ENCODE data around the gene POMZP3.
"Not testable (repeated sequence)": the region's sequence is repeated elsewhere in the genome, so short reads cannot be mapped to it uniquely, and the experiment has no call there.

Gene POMZP3

GRCh38 chr7:76626989-76627642, at the start of gene POMZP3:
TSS of gene POMZP3 (minus strand) at chr7:76627279. CDS start at chr7:76626064, 1,215 bp downstream.
- not testable (repeated sequence) for DNase-seq

GRCh38 chr7:76675783-76676182, 48.7 kb upstream of the POMZP3 start:
- not testable (repeated sequence) for DNase-seq

GRCh38 chr7:76673346-76673745, 46.3 kb upstream of the POMZP3 start:
- DNase-seq: not testable (repeated sequence)

DNA sequence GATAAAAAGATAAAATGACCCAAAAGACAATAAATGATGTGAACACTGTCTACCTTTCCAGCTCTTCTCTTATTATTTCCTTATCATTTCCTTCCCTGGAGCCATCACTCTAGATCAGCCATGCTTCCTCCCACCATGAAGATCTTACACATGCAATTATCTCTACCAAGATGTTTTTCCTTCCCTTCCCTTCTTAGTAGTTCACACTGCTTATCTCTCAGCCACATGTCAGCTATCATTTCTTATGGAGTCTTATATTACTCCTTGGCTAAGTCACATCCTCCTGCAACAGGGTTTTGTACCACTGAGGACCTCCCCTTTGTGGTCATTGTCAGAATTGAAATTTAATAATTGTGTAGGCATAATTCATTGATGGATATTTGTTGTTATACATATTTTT, 32.1 kb upstream of the POMZP3 start:
- DNase-seq: not testable (repeated sequence)

- DNase-seq: not testable (repeated sequence)
These were observed 29.3 kb upstream of the POMZP3 start for GRCh38 chr7:76656425-76656824.

DNA sequence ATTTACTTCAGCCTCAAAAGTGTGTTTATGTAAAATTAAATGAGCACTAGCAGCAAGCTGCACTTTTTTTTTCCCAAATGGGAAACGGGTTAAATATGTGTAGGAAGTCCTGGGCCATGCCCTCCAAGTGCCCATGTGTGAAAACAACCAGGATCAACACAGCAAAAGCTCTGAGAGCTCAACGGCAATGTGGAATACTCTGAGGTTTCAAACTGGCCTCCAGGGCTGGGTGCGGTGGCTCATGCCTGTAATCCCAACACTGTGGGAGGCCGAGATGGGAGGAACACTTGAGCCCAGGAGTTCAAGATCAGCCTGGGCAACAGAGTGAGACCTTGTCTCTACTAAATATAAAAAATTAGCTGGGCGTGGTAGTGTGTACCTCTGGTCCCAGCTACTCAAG, 15.5 kb upstream of the POMZP3 start:
- not testable (repeated sequence) for DNase-seq

GRCh38 chr7:76637061-76637691, 10.1 kb upstream of the POMZP3 start:
- DNase-seq: not testable (repeated sequence)

- DNase-seq: not testable (repeated sequence)
These were observed 498 bp downstream of the POMZP3 start for GRCh38 chr7:76626581-76626980.

GRCh38 chr7:76619439-76620190, 7.5 kb downstream of the POMZP3 start:
- DNase-seq: not testable (repeated sequence)

- peak in 1 of 2 experiments; percentile 36 for DNase-seq
These were observed 13.3 kb downstream of the POMZP3 start for GRCh38 chr7:76613783-76614182.

DNA sequence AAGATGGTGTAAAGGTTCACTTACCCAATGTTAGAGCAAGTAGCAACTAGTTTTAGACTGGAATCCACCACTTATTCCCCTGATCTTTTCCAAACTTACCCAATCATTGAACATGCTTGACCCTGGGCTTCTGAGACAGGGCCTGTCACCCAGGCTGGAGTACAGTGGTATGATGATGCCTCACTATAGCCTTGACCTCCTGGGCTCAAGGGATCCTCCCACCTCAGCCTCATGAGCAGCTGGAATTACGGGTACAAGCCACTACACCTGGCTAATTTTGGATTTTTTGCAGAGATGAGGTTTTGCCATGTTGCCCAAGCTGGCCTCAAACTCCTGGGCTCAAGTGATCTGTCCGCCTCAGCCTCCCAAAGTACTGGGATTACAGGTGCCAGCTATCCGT, 14.8 kb downstream of the POMZP3 start:
- DNase-seq: not testable (repeated sequence)

DNA sequence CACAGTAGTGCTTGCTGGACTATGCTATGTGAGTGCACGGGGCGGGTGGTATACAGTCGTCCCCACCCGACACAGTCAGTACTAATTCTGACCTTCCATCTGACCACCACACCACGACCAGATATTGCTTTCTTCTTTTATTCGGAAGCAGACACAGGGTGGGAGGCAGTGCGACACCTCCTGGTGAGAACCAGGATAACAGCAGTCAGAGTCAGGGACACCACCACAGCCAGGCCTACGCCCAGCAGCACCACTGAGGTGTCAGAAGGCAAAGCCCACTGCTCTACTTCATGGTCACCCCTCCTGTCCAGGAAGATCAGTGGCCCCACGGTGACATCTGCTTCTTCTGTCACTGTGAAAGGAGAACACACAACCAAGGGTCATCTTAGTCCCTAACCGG, 17.2 kb downstream of the POMZP3 start:
- not testable (repeated sequence) for DNase-seq

DNA sequence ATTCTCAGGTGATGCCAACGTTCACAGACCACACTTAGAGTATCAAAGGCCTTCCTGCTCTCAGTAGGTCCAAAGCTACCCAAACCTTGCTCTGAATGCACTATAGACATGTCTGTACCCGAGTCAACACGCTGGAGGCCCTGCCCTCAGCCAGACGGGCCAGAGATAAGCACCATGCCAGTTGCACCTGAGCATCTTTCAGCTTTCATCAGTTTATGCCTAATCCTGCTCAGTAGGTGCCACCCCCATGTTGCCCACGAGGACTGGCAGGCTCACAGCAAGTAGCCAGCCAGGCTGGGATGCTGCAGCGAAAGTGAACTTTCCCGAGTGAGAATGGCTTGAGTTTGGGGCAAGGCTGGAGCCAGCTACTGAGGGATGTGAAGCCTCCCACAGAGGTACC, 18.6 kb downstream of the POMZP3 start:
- not testable (repeated sequence) for DNase-seq

- not testable (repeated sequence) for DNase-seq
These were observed 21.1 kb downstream of the POMZP3 start for GRCh38 chr7:76606027-76606426.

GRCh38 chr7:76600650-76601049, 26.4 kb downstream of the POMZP3 start:
- not testable (repeated sequence) for DNase-seq

- DNase-seq: not testable (repeated sequence)
These were observed 27.0 kb downstream of the POMZP3 start for GRCh38 chr7:76600116-76600482.

DNA sequence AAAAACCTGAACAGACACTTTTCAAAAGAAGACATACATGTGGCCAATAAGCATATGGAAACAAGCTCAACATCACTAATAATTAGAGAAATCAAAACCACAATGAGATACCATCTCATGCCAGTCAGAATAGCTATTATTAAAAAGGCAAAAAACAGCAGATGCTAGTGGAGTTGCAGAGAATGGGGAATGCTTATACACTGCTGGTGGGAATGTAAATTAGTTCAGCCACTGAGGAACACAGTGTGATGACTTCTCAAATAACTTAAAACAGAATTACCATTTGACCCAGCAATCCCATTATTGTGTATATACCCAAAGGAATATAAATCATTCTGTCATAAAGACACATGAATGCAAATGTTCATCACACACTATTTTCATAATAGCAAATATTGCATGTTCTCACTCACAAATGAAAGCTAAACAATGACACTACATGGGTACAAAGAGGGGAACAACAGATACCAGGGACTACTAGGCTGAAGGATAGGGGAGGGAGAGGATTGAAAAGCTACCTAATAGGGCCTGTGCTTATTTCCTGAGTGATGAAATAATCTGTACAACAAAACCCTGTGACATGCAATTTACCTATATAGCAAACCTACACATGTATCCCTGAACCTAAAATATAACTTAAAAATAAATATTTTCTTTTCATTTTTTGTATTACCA, 28.4 kb downstream of the POMZP3 start:
- DNase-seq: not testable (repeated sequence)

- DNase-seq: not testable (repeated sequence)
These were observed 29.8 kb downstream of the POMZP3 start for GRCh38 chr7:76597288-76597687.

DNA sequence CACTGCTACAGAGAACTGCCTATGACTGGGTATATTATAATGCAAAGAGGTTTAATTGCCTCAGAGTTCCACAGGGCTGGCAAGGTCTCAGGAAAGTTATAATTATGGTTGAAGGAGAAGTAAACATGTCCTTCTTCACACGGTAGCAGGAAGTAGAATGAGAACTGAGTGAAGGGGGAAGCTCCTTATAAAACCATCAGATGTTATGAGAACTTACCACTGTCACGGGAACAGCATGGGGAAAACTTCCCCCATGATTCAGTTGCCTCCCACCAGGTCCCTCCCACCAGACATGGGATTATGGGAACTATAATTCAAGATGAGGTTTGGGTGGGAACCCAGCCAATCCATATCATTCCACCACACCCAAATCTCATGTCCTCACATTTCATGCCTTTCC, 34.4 kb downstream of the POMZP3 start:
- not testable (repeated sequence) for DNase-seq

- not testable (repeated sequence) for DNase-seq
These were observed 35.3 kb downstream of the POMZP3 start for GRCh38 chr7:76591602-76592304.

DNA sequence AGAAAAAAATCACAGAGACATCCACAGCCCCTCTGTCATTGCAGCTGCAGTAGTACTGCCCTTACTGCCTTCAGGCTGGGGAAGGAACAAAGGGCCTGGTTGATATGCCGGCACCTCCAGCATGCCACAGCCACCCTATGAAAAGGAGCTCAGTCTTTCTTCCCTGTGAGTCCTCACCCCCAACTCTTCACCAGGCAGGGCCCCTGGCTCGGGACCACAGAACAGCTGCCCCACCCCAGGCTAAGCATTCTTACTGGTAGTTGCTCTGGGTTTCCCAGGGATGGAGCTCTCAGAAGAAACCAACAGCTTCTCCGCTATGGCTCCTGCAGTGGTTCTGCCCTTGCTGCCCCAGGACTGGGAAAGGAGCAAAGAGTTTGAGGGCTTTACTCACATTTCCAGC, 36.0 kb downstream of the POMZP3 start:
- not testable (repeated sequence) for DNase-seq

DNA sequence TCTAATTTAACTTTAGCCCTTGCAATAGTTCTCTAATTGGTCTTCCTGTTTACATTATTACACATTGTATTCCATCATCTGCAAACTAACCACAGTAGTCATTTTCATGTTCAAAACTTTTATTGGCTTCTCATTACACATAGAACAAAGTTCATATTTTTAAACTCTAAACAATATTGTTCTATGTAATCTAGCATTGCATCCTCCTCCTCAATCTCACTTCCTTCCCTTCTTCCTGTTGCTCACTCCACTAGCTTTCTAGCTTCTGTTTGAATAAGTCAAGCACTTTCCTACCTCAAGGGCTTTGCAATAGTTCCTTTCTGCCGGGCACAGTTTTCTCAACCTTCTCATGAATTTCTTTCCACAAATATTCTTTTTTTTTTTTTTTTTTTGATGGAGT, 38.5 kb downstream of the POMZP3 start:
- not testable (repeated sequence) for DNase-seq

All from SHP77 (cell line).